ENCODE measurements around the gene MLST8.

Gene MLST8

GRCh38 chr16:2173916-2174315 lies 31.3 kb upstream of the MLST8 start:
- no peak for DNase-seq

GRCh38 chr16:2174396-2175131 lies 30.7 kb upstream of the MLST8 start:
- no peak for DNase-seq

DNA sequence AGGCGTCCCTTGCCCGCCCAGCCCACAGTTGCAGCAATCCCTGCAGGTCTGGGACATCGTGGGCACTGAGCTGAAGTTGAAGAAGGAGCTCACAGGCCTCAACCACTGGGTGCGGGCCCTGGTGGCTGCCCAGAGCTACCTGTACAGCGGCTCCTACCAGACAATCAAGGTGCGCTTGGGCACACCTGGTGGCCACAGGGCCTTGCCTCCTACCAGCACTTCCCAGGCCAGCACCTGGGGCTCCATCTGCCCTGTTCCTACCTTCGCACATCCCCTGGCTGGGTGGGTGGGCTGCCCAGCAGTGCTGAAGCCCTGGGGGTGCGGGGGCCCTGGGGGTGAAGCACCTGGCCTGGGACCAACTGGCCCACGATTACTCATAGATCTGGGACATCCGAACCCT lies 29.8 kb upstream of the MLST8 start:
- DNase-seq, result no peak

DNA sequence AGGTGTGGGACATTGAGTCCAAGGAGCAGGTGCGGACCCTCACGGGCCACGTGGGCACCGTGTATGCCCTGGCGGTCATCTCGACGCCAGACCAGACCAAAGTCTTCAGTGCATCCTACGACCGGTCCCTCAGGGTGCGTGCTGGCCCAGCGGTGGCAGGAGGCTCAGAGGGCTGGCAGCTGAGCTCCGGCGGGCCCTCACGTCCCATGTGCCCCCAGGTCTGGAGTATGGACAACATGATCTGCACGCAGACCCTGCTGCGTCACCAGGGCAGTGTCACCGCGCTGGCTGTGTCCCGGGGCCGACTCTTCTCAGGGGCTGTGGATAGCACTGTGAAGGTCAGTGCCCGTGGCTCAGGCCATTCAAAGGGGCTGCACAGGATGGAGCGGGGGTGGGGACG lies 29.2 kb upstream of the MLST8 start:
- no peak for DNase-seq

DNA sequence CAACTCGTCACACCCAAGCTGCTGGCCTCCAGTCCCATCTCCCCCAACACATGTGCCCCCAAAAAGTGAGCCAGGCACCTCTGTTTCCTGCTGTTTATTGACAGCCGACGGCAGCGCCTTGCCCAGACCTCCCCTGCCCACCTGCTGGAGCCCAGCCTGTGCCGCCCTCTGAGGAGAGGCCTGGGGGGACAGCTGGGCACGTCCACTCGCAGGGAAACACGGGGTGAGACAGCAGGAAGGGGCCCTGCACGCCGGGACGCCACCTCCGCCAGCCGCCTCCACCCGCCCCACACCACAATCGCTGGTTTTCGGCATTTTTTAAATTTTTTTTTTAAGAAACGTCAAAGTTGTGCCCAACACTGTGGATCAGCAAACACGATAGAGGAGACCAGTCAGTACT lies 28.2 kb upstream of the MLST8 start:
- DNase-seq, result no peak

- DNase-seq, result no peak
Observed at GRCh38 chr16:2177561-2177960, 27.7 kb upstream of the MLST8 start.

- DNase-seq, result peak; percentile 52
Observed at GRCh38 chr16:2178321-2179106, 26.7 kb upstream of the MLST8 start.

- no peak for DNase-seq
Observed at GRCh38 chr16:2179107-2179501, 26.1 kb upstream of the MLST8 start.

GRCh38 chr16:2179576-2179975 lies 25.7 kb upstream of the MLST8 start:
- no peak for DNase-seq

DNA sequence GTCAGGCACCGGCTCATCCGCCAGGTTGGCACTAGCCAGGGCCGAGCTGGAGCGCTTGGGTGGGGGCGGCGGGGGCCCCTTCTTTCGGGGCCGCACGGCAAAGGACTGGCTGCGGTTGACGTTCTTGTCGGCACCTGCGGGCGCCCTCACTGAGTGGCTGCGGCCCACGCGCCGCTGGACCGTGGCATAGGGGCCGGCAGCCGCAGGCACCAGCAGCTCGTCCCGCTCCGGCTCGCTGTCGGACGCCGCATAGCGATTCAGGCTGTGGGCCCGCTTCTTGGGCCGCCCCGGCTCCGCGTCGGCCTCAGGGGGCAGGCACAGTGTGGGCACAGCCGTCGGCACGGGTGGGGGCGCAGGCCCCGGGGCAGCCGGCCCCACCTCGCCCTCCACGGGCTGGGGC lies 24.8 kb upstream of the MLST8 start:
- DNase-seq, result no peak

DNA sequence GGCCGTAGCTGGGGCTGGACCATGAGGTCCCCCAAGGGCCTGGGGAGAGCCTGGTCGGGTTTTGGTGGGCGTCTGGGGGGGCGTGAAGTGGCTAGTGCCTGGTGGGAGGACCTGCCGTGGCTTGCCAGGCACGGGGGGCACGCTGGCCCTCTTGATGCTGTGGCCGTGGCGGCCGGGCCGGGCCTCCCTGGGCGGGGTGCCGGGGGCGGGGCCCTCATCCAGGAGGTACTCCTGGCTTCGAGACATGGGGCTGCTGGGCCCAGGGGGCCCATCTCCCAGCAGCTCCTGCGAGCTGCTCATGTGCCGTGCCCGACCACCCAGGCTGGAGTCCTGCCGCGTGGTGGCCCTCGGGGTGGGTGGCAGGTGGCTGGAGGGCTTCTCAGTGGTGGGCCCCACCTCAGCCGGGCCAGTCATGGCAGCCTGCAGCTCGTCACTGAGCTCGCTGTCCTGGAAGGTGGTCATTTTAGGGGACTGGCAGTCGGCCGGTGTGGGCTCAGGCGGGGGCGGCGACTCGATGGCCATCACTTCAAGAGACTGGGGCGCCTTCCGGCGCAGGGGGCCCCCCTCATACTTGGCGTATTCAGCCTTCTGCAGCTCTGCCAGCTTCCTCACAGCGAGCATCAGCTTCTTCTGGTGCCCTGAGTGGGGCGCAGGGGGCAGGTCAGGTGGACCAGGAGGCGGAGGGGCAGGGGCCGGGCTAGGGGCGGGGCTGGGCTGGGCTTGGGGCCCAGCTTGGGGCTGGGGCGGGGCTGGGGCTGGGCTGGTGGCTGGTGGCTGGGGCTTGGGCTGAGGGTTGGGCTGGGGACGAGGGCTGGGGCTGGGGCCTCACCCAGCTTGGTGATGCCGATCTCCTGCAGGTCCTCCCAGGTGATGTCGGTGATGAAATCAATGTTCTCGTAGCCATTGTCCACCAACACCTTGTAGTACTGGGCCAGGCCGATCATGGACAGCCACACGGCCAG lies 24.0 kb upstream of the MLST8 start:
- no peak for DNase-seq

- DNase-seq, result no peak
Observed at GRCh38 chr16:2181952-2182351, 23.3 kb upstream of the MLST8 start.

GRCh38 chr16:2183671-2184070 lies 21.6 kb upstream of the MLST8 start:
- no peak for DNase-seq

GRCh38 chr16:2184346-2184745 lies 20.9 kb upstream of the MLST8 start:
- DNase-seq, result no peak

DNA sequence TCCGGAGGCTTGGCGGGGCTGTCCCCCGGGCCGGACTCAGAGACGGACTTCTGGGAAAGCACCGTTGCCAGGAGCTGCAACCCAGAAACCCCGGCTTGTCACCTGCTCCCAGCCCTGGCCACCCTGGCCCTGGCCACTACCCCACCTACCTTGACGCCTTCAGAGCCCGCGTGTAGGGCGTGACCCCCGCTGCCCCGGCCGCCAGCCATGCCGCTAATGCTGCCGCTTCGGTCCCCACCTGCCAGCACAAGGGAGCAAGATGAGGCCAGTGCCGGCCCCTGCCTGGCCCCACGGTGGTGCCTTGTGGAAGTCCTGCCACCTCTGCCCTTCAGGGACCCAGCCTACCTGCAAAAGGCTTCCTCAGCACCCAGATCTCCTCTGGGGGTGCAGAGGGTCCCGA lies 20.3 kb upstream of the MLST8 start:
- DNase-seq, result no peak

- no peak for DNase-seq
Observed at GRCh38 chr16:2186064-2186463, 19.2 kb upstream of the MLST8 start.

- DNase-seq, result no peak
Observed at GRCh38 chr16:2186505-2186904, 18.7 kb upstream of the MLST8 start.

DNA sequence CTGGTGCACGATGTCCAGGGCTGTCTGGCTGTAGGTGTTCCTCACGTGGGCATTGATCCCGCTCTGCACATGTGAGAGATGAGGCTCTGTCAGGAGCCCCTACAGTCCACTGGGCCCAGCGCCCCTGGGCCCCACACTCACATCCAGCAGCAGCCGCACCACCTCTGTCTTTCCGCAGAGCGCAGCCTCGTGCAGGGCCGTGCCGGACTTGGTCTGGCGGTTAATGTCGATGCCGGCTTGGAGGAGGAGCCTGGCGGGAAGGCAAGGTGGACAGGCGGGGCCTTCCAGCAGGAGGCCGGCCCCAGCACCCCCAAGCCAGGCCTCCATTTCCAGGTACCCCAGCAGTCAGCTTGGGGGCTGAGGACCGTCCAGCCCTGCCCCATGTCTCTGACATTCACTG lies 18.0 kb upstream of the MLST8 start:
- DNase-seq, result no peak

GRCh38 chr16:2188395-2188794 lies 16.9 kb upstream of the MLST8 start:
- DNase-seq, result no peak

DNA sequence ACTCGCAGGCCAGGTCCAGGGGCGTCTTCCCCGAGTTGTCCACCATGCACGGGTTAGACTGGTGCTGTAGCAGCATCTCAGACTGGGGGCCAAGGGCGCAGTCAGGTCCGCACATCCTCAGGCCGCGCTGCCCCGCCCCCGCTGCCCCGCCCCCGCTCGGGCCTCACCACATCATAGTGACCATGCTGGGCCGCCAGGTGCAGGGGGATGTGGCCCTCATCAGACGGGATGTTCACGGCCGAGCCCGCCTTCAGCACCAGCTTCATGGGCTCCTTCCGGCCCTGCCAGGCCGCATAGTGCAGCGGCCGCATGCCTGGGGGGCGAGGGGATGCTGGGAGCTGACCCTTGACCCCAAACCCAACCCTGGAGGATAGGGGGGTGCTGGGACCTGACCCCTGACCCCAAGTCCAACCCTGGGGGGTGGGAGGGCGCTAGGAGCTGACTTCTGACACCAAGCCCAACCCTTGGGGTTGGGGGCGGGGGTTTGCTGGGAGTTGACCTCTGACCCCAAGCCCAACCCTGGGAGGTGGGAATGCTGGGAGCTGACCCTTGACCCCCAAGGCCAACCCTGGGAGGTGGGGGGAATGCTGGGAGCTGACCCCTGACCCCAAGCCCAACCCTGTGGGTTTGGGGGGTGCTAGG lies 15.9 kb upstream of the MLST8 start:
- DNase-seq, result no peak

- no peak for DNase-seq
Observed at GRCh38 chr16:2190002-2190658, 15.1 kb upstream of the MLST8 start.
